ENCODE data around the gene NEU3.
"Not testable (repeated sequence)": the region's sequence is repeated elsewhere in the genome, so short reads cannot be mapped to it uniquely, and the experiment has no call there.

The NEU3 gene

GRCh38 chr11:74984070-74984469 lies 4.7 kb upstream of the NEU3 start:
- in situ Hi-C loops (cut with HindIII; ENCODE audit: low sequenced_read_pairs) = no loop called here

- in situ Hi-C loops (cut with HindIII; ENCODE audit: low sequenced_read_pairs) = no loop called here
Measured at GRCh38 chr11:74984730-74985129, 4.0 kb upstream of the NEU3 start.

GRCh38 chr11:74989260-74989638 lies 516 bp downstream of the NEU3 start:
- in situ Hi-C loops (cut with HindIII; ENCODE audit: low sequenced_read_pairs) = no loop called here

- in situ Hi-C loops (cut with HindIII; ENCODE audit: low sequenced_read_pairs) = not testable (repeated sequence)
Measured at GRCh38 chr11:74990150-74990549, 1.4 kb downstream of the NEU3 start.

GRCh38 chr11:74990941-74991340 lies 2.2 kb downstream of the NEU3 start:
- in situ Hi-C loops (cut with HindIII; ENCODE audit: low sequenced_read_pairs) = no loop called here

GRCh38 chr11:74992852-74993251 lies 4.1 kb downstream of the NEU3 start:
- in situ Hi-C loops (cut with HindIII; ENCODE audit: low sequenced_read_pairs) = no loop called here

- in situ Hi-C loops (cut with HindIII; ENCODE audit: low sequenced_read_pairs) = loop anchor here (25.0 kb wide), 1 partner anchor 211 kb away; no protein-coding TSS in a partner anchor
Measured at GRCh38 chr11:75000975-75001354, 12.2 kb downstream of the NEU3 start.

- in situ Hi-C loops (cut with HindIII; ENCODE audit: low sequenced_read_pairs) = loop anchor here (25.0 kb wide), 1 partner anchor 211 kb away; no protein-coding TSS in a partner anchor
Measured at GRCh38 chr11:75001686-75002085, 13.0 kb downstream of the NEU3 start.

- in situ Hi-C loops (cut with HindIII; ENCODE audit: low sequenced_read_pairs) = loop anchor here (25.0 kb wide), 1 partner anchor 210 kb away; no protein-coding TSS in a partner anchor
Measured at GRCh38 chr11:75002516-75002915, 13.8 kb downstream of the NEU3 start.

- in situ Hi-C loops (cut with HindIII; ENCODE audit: low sequenced_read_pairs) = loop anchor here (25.0 kb wide), 1 partner anchor 208 kb away; no protein-coding TSS in a partner anchor
Measured at GRCh38 chr11:75004215-75004614, 15.5 kb downstream of the NEU3 start.

- in situ Hi-C loops (cut with HindIII; ENCODE audit: low sequenced_read_pairs) = loop anchor here (25.0 kb wide), 1 partner anchor 201 kb away; no protein-coding TSS in a partner anchor
Measured at GRCh38 chr11:75011357-75011756, 22.6 kb downstream of the NEU3 start.

GRCh38 chr11:75011872-75012271 lies 23.1 kb downstream of the NEU3 start:
- in situ Hi-C loops (cut with HindIII; ENCODE audit: low sequenced_read_pairs) = loop anchor here (25.0 kb wide), 1 partner anchor 200 kb away; no protein-coding TSS in a partner anchor

- in situ Hi-C loops (cut with HindIII; ENCODE audit: low sequenced_read_pairs) = loop anchor here (25.0 kb wide), 1 partner anchor 199 kb away; no protein-coding TSS in a partner anchor
Measured at GRCh38 chr11:75013051-75013450, 24.3 kb downstream of the NEU3 start.

- in situ Hi-C loops (cut with HindIII; ENCODE audit: low sequenced_read_pairs) = loop anchor here (25.0 kb wide), 1 partner anchor 198 kb away; no protein-coding TSS in a partner anchor
Measured at GRCh38 chr11:75014129-75014528, 25.4 kb downstream of the NEU3 start.

- in situ Hi-C loops (cut with HindIII; ENCODE audit: low sequenced_read_pairs) = loop anchor here (25.0 kb wide), 1 partner anchor 193 kb away; no protein-coding TSS in a partner anchor
Measured at GRCh38 chr11:75019200-75019599, 30.5 kb downstream of the NEU3 start.

GRCh38 chr11:75020328-75020727 lies 31.6 kb downstream of the NEU3 start:
- in situ Hi-C loops (cut with HindIII; ENCODE audit: low sequenced_read_pairs) = loop anchor here (25.0 kb wide), 1 partner anchor 192 kb away; no protein-coding TSS in a partner anchor

GRCh38 chr11:75022296-75022695 lies 33.6 kb downstream of the NEU3 start:
- in situ Hi-C loops (cut with HindIII; ENCODE audit: low sequenced_read_pairs) = loop anchor here (25.0 kb wide), 1 partner anchor 190 kb away; no protein-coding TSS in a partner anchor

GRCh38 chr11:75022759-75023396 lies 34.1 kb downstream of the NEU3 start:
- in situ Hi-C loops (cut with HindIII; ENCODE audit: low sequenced_read_pairs) = loop anchor here (25.0 kb wide), 1 partner anchor 189 kb away; no protein-coding TSS in a partner anchor

- in situ Hi-C loops (cut with HindIII; ENCODE audit: low sequenced_read_pairs) = loop anchor here (25.0 kb wide), 1 partner anchor 189 kb away; no protein-coding TSS in a partner anchor
Measured at GRCh38 chr11:75023446-75024067, 34.8 kb downstream of the NEU3 start.

GRCh38 chr11:75024068-75024449 lies 35.3 kb downstream of the NEU3 start:
- in situ Hi-C loops (cut with HindIII; ENCODE audit: low sequenced_read_pairs) = loop anchor here (25.0 kb wide), 1 partner anchor 188 kb away; no protein-coding TSS in a partner anchor

GRCh38 chr11:75024764-75025211 lies 36.1 kb downstream of the NEU3 start:
- in situ Hi-C loops (cut with HindIII; ENCODE audit: low sequenced_read_pairs) = loop anchor here (25.0 kb wide), 1 partner anchor 188 kb away; no protein-coding TSS in a partner anchor

GRCh38 chr11:75025561-75025960 lies 36.8 kb downstream of the NEU3 start:
- in situ Hi-C loops (cut with HindIII; ENCODE audit: low sequenced_read_pairs) = no loop called here
